Astrocyte (in vitro differentiated cells and primary cell): ENCODE results near the gene GREB1L.

ENCODE experiments used
- CTCF ChIP-seq: IDR thresholded peaks from 2 replicates; pipeline ENCODE4 v1.5.1; 2011; ENCODE audit warnings: low read depth, mild to moderate bottlenecking, inconsistent platforms, low read length, moderate library complexity; ENCODE audit not compliant: insufficient read depth
- EZH2 ChIP-seq: IDR thresholded peaks from 2 replicates; pipeline ENCODE4 v1.6.1; 2012; ENCODE audit warnings: mild to moderate bottlenecking, low read length, inconsistent platforms; ENCODE audit not compliant: insufficient read depth

- TF ChIP-seq EZH2: no peak
- no peak for TF ChIP-seq CTCF
Measured at GRCh38 chr18:21474621-21475020, 232.6 kb downstream of the GREB1L start.
